Stimulated activated CD8-positive, alpha-beta memory T cell treated with anti-CD3 and anti-CD28 coated beads, Interleukin-12 subunit alpha, Interleukin-12 subunit beta, amount 100 ng/mL, for 24 hours (primary cell): ENCODE measurements around the gene ITM2B.
"Not testable (repeated sequence)": the region's sequence is repeated elsewhere in the genome, so short reads cannot be mapped to it uniquely, and the experiment has no call there.

Experiments
- DNase-seq: peaks from one replicate; pipeline ENCODE4 v3.0.0-alpha.2; 2020; ENCODE audit errors: extremely low read depth

Gene ITM2B

DNA sequence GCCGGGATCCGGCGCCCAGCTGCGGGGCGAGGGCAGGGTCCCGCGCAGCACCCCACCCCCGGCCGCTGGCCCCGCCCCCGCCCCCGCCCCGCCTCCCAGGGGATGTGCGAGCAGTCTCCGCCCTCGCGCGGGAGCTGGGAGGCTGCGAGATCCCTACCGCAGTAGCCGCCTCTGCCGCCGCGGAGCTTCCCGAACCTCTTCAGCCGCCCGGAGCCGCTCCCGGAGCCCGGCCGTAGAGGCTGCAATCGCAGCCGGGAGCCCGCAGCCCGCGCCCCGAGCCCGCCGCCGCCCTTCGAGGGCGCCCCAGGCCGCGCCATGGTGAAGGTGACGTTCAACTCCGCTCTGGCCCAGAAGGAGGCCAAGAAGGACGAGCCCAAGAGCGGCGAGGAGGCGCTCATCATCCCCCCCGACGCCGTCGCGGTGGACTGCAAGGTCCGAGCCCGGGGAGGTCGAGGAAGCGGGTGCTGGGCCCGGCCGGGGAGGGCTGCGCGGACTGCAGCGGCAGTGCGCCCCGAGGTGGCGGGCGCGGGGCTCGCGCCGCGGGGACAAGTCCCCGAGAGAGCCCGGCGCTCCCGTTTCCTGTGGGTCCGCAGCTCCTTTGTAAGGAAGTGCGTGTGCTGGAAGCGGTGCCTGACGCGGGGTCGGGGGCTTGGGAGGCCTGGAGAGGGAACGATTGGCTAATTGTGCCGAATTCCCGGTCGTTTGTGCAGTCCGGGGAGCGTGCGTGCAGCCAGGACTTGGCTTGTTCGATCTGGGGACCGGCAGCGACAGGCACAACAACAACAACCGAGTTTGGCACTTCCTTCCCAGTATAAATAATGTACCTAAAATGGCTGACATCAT lies at the start of gene ITM2B:
TSS of gene ITM2B (plus strand) at position 161 of the 843 bp plus-strand sequence. CDS start at position 316, 155 bp downstream.
- DNase-seq: peak; percentile 23

DNA sequence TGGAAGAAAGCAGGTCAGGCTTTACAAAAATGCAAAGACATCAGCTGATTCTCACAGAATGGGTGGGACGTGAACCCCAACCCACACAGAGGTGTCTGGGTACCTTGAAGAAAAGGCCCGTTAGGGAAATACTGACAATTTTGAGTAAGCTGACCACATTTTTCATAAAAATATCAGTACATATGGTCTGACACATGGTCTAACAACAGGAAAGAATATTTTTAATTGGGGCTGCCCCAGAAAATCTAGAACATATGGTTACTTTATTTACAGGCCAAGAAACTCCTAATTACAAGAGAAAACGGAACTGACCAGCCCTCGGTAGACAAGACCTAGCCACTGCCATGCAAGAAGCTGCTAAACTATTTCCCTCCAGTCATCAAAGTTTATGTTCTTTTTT lies 48.7 kb upstream of the ITM2B start:
- DNase-seq: no peak

DNA sequence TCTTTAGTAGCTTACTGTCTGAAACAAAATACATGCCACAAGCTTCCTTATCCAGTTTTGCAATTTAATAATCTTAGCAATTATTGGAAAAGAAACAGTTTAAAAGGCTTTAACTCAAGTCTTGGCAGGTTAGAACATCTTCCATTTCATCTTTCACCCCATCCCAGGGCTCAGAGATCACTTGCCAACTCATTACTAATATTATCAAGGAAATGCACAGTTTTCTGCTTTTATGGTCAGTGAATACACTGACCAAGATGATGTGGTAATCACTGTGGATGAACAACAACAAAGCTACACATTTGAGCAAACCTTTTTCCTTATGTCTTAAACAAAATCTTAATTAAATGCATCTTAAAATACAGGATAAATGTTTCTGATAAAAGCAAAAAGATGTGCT lies 48.0 kb upstream of the ITM2B start:
- no peak for DNase-seq

DNA sequence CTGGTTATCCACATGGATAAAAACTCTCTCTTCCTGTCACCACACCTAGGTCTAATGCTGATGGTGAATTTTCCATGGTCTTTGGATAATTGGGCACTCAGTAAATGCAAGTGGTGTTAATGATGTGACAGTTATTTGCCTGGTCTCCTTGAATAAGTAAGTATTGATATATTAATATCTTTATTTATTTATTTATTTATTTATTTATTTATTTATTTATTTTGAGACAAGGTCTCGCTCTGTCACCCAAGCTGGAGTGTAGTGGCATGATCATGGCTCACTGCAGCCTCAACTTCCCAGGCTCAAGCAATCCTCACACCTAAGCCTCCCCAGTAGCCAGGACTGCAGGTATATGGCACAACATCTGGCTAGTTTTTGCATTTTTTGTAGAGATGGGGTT lies 46.3 kb upstream of the ITM2B start:
- no peak for DNase-seq

DNA sequence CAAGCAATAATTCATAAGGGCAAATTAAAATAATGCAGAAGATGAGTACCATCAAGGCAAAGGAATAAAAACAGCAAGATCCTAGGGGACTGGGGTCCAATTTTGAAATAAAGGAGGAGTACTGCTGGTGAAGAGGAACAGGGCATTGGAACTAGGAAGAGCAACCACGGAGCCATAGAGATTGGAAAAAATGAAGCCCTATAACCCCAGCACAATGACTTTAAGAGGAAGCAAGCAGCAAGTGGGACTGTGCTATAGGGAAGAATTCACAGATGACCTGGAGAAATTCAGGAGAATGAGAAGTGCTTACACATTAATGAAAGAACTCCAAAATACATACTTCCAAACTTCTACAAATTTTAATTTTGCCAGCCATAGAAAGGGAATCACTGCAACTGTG lies 44.9 kb upstream of the ITM2B start:
- no peak for DNase-seq

DNA sequence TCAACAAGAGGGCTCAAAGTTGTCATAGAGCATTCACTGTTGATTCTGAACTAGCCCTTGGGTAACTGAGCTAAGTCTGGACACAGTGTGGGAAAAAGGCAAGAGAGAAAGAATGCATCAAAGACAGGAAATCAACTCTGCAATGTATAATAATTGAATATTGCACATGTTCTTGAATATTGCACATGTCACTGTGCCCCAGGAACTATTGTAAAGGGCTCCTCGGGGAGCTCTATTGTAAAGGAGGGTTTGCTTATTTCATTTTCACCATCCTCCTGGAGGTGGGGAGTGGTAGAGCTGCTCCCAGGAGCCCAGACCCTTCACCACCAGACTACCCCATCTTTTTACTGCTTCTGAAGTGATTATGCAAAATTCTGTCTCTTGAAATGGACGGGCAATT lies 44.4 kb upstream of the ITM2B start:
- no peak for DNase-seq

DNA sequence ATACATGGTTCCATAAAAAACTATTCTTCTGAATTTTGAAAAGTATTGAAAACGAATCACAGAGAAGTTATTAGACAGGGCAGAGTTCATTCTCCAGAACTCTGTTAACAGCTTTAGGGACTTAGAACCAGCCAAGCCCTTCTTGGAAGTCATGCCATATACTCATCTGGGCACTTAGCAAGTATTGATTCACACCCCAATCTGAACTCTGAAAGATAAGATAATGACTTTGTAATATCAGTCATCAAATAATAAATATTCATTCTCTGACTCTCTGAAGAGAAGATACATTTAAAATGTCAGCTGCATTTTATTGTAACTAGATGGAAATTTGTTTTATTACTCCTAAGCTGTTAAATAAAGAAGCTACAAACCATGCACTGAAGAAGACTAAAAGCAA lies 43.8 kb upstream of the ITM2B start:
- no peak for DNase-seq

DNA sequence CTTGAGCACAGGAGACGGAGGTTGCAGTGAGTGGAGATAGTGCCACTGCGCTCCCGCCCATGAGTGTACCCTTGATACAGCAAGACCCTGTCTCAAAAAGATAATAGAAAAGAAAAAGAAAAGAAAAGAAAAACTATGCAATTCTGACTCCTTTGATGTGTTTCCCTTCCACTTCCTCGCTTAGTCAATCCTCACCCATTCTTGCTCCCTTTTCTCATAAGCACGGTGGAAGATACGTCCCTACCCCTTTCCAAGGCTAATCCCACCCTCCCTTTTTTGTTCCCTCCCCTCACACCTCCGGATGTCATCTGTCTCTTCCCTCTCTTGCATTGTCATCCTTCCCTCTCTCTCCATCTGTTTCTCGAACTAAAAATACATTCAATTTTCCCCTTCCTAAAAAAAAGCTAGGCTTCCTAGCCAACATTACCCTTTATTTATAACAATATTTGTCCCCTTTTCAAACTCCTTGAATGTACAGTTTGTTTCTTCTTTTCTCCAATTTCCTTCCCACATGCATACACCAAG lies 40.5 kb upstream of the ITM2B start:
- no peak for DNase-seq

DNA sequence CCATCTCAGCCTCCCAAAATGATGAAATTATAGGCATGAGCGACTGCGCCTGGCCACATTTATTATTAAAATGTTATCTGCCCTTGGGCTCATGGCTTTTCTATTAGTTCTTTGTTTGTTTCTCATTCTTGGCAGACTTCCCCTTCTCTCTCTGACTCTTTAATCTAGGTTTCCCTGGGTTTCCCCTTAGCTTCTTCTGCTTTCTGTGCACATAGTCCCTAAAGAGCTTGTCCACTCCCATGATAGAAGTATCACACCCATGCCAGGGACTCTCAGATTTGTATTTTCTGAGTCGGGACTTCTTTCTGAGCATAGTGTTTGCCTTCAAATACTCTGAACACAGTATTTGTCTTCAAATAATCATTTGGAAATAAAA lies 38.6 kb upstream of the ITM2B start:
- DNase-seq: no peak

DNA sequence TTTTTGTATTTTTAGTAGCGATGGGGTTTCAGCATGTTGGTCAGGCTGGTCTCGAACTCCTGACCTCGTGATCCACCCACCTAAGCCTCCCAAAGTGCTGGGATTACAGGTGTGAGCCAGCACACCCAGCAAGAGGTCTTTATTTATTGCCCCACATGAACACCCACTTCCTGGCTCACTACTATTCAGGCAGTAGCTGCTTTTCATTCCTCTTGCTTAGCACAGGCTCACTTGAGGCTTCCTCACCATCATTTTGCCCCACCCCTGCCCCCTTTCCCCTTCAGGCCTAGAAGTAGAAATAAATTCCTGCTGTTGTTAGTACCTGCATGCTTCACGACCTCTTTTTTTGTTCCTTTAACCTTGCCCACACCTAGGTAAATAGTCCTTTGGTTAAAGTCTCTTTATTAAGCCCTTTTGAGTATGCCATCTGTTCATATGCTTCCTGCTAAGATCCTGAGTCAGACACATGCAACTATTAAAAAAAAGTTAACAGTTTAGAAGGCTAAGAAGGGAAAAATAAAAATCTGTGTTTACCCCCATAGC lies 33.5 kb upstream of the ITM2B start:
- DNase-seq: no peak

DNA sequence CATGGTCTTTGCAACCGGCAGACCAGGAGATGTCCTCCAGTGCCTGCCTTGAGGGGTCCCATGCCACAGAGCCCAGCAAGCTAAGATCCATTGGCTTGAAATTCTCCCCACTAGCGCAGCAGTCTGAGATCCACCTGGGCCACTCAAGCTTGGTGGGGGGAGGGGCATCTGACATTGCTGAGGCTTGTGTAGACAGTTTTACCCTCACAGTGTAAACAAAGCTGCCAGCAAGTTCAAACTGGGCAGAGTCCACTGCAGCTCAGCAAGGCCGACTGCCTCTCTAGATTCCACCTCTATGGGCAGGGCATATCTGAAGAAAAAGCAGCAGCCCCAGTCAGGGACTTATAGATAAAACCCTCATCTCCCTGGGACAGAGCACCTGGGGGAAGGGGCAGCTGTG lies 32.0 kb upstream of the ITM2B start:
- no peak for DNase-seq

DNA sequence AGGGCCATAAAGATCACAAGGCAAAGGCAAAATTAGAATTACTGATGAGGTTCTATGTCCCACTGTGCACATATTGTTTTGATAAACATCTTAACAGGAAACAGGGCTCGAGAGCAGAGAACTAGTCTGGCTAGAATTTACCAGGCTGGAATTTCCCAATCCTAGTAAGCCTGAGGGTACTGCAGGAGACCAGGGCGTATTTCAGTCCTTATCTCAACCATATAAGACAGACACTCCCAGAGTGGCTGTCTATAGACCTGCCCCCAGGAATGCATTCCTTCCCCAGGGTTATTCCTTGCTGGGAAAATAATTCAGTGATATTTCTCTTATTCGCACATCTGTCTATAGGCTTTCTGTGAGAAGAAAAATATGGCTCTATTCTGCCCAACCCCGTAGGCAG lies 25.8 kb upstream of the ITM2B start:
- DNase-seq: not testable (repeated sequence)

DNA sequence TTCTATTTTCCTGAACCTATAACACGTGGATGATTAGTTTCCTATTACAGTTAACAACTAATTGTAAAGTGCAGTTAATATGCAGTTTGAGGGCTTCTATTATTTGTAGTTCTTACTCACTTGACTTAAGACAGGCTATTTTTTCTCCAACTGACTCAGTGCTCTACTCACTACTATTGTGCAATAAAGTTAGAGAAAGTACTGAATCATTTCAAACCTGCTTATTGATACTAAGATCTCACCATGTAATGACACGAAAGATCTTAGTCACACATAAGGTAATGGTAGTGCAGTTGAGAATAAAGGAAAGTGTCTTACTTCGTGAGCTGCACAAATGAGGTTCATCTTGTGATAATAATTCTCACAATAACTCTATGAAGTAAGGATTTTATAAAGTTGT lies 22.8 kb upstream of the ITM2B start:
- no peak for DNase-seq

DNA sequence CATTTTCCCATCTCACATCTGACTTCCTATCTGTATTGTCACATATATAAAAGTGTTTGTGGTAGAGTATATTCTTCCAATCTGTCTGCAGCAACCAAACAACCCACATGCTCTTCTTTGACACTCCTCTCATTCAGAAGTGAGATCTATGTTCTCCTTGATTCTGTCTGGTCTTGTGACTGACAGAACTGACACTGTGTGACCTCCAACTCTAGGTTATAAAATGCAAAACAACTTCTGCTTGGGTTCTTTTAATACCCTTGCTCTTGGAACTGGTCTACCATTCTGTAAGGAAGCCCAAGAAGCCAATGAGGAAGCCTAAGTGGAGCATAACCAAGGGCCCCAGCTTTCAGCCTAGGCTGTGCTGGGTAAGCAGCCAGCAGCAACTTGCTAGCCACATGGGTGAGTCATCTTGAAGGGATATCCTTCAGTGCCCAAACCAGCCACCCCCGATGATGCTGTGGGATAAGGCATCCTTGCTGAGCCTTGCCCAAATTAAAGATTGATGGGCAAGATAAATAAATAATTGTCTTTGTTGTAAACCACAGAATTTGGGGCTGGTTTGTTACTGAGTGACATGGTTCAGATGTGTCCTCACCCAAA lies 18.4 kb upstream of the ITM2B start:
- DNase-seq: no peak

DNA sequence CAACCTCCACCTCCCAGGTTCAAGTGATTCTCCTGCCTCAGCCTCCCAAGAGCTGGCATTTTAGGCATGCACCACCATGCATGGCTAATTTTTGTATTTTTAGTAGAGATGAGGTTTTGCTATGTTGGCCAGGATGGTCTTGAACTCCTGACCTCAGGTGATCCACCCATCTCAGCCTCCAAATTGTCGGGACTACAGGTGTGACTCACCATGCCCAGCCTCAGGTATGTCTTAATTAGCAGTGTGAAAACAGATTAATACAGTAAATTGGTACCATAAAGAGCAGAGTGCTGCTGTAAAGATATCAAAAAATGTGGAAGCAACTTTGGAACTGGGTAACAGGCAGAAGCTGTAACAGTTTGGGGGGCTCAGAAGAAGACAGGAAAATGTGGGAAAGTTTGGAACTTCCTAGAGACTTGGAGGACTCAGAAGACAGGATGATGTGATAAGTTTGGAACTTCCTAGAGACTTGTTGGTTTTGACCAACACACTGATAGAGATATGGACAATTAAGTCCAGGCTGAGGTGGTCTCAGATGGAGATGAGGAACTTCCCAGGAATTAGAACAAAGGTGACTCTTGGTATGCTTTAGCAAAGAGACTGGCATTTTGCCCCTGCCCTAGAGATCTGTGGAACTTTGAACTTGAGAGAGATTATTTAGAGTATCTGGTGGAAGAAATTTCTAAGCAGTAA lies 17.3 kb upstream of the ITM2B start:
- DNase-seq: not testable (repeated sequence)

DNA sequence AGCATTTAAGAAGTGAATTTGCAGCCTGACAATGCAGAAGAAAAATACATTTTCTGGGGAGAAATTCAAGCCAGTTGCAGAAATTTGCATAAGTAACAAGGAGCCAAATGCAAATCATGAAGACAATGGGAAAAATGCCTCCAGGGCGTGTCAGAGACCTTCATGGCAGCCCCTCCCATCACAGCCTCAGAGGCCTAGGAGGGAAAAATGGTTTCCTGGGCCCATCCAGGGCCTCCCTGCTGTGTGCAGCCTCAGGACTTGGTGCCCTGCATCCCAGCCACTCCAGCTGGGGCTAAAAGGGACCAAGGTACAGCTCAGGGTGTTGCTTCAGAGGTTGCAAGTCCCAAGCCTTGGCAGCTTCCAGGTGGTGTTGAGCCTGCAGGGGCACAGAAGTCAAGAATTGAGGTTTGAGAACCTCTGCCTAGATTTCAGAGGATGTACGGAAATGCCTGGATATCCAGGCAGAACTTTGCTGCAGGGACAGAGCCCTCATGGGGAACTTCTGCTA lies 16.7 kb upstream of the ITM2B start:
- DNase-seq: no peak

DNA sequence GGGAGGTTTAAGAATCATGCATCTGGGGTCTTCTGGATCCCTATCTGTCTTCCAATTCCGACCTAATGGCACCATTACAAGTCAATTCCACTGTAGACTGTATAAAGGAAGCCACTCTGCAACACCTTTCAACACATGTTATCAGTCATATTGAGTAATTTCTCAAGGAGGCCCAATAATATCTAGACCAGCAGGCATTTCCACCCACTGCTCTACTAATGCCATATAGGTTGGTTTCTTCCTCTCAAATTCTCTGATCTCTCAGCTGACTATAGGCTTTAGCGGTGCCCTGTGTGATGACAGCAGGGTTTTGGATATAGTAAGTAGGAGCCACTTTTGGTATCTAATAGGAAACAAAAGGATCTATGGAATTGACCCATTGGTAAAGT lies 12.4 kb upstream of the ITM2B start:
- no peak for DNase-seq

DNA sequence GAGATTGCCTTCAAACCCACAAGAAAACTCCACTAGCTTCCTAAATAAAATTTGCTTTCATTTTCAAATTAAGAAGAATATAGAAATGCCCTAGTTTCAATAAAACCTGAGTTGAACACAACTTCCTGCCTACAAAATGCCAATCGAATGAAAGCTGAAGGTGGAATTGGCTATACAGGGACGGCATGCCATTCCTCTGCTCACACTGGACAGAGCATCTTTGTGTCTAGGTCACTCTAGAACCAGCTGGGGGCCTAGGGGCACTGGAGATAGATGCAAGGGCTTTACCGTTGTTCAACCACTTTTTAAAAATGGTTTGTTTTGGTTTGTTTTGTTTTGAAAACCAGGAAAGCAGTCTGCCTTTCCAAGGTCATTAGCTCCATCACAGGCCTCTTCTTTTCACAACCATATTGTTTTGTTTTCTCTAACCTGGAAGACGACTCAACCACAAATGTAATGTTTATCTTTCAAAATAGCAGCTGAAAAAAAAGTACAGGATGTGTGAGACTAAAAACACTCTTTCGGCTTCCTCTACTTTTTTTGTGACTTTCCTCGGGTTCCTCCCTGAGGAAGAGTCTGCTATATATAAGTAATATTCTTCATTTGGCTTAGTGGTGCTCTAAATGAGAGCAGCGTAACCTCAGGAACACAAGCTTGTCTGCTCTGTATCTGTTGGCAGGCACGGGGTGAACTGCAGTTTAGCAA lies 11.9 kb upstream of the ITM2B start:
- no peak for DNase-seq

DNA sequence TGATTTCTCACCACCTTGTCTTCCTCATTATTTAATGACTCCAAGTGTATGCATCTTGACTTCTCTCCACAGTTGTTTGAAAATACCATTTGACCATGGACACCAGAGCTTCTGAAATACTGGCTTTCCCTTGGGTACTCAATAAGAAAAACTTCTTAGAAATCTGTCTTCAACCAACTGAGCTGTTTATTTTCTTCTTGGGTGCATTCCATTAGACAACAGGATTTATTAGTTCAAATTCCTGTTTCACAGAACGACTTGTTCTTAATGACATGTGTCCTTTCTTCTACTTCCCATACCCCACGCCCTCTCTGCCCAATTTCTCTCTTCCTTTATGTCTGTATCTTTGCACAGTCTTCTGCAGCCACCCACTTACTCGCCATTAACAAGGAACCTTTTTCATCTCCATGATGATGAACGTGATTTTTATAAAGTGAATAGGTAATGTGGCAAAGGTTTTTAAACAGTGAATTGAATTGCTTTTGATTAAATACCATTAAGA lies 11.3 kb upstream of the ITM2B start:
- no peak for DNase-seq

DNA sequence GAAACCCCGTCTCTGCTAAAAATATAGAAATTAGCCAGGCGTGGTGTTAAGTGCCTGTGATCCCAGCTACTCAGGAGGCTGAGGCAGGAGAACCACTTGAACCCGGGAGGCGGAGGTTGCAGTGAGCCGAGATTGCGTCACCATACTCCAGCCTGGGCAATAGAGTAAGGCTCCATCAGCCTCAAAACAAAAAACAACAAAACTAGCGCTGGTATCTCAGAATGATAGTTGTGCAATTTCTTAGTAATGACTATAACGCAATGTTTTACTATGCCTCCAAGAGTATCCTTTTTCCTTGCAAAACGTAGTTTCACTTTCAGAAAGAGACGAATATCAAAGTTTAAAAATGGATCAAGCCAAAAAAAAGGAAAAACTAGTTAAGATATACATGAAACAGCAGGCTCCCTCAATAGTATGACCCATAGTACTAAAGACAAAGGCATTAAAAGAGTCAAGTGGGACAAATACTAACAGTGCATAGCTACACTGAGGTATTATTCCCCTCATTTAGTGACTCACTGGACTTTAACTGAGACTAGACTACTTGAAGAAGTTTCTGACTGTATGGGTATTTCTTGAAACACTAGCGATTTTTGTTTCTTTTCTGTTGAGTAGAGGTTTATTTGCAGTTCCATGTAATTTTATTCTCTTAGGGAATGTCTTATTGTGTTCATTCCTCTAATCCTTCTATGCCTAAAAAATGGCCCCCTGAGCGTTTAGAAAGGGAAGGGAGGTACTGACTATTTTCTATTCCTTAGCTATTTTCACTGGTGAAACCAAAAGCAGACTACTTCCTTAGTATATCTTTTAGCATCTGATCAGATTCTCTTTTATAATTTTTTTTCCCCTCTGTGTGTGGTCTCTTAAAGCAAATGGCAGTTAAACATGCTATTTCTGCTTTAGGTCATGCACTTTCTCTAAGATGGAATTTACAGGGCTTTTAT lies 10.4 kb upstream of the ITM2B start:
- DNase-seq: no peak
